Measurements from ENCODE around the gene PIK3R2.

Gene PIK3R2

GRCh38 chr19:18173054-18173571 is 20.1 kb downstream of the PIK3R2 start:
- no peak for DNase-seq (ENCODE audit: low read depth)

- DNase-seq (ENCODE audit: low read depth) = peak; percentile 60
These were observed 20.8 kb downstream of the PIK3R2 start, which contains the start of gene IFI30 for GRCh38 chr19:18173572-18174288. IFI30 (plus strand) TSS chr19:18173813; CDS start chr19:18173842, 29 bp downstream.

GRCh38 chr19:18174983-18175382 is 22.0 kb downstream of the PIK3R2 start:
- DNase-seq (ENCODE audit: low read depth) = no peak

- DNase-seq (ENCODE audit: low read depth) = no peak
These were observed 23.7 kb downstream of the PIK3R2 start for GRCh38 chr19:18176367-18177310.

- DNase-seq (ENCODE audit: low read depth) = no peak
These were observed 27.0 kb downstream of the PIK3R2 start for GRCh38 chr19:18179957-18180356.

GRCh38 chr19:18183529-18183928 is 30.6 kb downstream of the PIK3R2 start:
- no peak for DNase-seq (ENCODE audit: low read depth)

- no peak for DNase-seq (ENCODE audit: low read depth)
These were observed 32.6 kb downstream of the PIK3R2 start for GRCh38 chr19:18185538-18185937.

- no peak for DNase-seq (ENCODE audit: low read depth)
These were observed 37.3 kb downstream of the PIK3R2 start for GRCh38 chr19:18190278-18190677.

- no peak for DNase-seq (ENCODE audit: low read depth)
These were observed 38.7 kb downstream of the PIK3R2 start for GRCh38 chr19:18191640-18192062.

GRCh38 chr19:18192673-18193387 is 39.9 kb downstream of the PIK3R2 start, which contains the start of gene MPV17L2:
MPV17L2 (plus strand) TSS chr19:18193218; CDS start chr19:18193282, 64 bp downstream.
- peak; percentile 97 for DNase-seq (ENCODE audit: low read depth)

- no peak for DNase-seq (ENCODE audit: low read depth)
These were observed 40.6 kb downstream of the PIK3R2 start for GRCh38 chr19:18193388-18194180.

- DNase-seq (ENCODE audit: low read depth) = no peak
These were observed 41.2 kb downstream of the PIK3R2 start for GRCh38 chr19:18194181-18194530.

GRCh38 chr19:18194554-18195238 is 41.7 kb downstream of the PIK3R2 start:
- no peak for DNase-seq (ENCODE audit: low read depth)

GRCh38 chr19:18196511-18196845 is 43.5 kb downstream of the PIK3R2 start:
- no peak for DNase-seq (ENCODE audit: low read depth)

GRCh38 chr19:18197306-18197705 is 44.3 kb downstream of the PIK3R2 start:
- no peak for DNase-seq (ENCODE audit: low read depth)

- no peak for DNase-seq (ENCODE audit: low read depth)
These were observed 45.0 kb downstream of the PIK3R2 start for GRCh38 chr19:18197941-18198340.

GRCh38 chr19:18198374-18198773 is 45.4 kb downstream of the PIK3R2 start:
- no peak for DNase-seq (ENCODE audit: low read depth)

GRCh38 chr19:18202397-18202777 is 49.4 kb downstream of the PIK3R2 start:
- no peak for DNase-seq (ENCODE audit: low read depth)

GRCh38 chr19:18202778-18203407 is 49.9 kb downstream of the PIK3R2 start:
- DNase-seq (ENCODE audit: low read depth) = no peak

GRCh38 chr19:18203408-18203862 is 50.5 kb downstream of the PIK3R2 start:
- no peak for DNase-seq (ENCODE audit: low read depth)
